Gastroesophageal sphincter (tissue), 3 donors: ENCODE data around the gene RUFY4.

Experiments used
- CTCF ChIP-seq, 4 experiments: fragments of 200-600 bp in 2 of 4; fragments of 450-650 bp in 2 of 4; sonication (generic) in 1 of 4; IDR thresholded peaks; one replicate each; pipeline ENCODE4 v1.5.1; 2017 to 2019; ENCODE audit warnings: antibody characterized with exemption in 4 of 4, mild to moderate bottlenecking in 2 of 4, moderate library complexity in 2 of 4
- POLR2A ChIP-seq, 2 donors: fragments of 450-650 bp; IDR thresholded peaks; one replicate each; pipeline ENCODE4 v1.6.1; 2017; ENCODE audit warnings: antibody characterized with exemption in 2 of 2, mild to moderate bottlenecking in 2 of 2, moderate library complexity in 1 of 2
- POLR2AphosphoS5 ChIP-seq: sonication (generic); formaldehyde crosslinking; IDR thresholded peaks from one replicate; pipeline ENCODE4 v1.6.1; 2017; ENCODE audit warnings: antibody characterized with exemption

- TF ChIP-seq POLR2AphosphoS5 (no peak), CTCF (IDR thresholded peaks at IDR 0.05) (no peak), POLR2A (IDR thresholded peaks at IDR 0.05) (no peak)
Observed at GRCh38 chr2:218069606-218070300, 700 bp downstream of the RUFY4 start.
